GM23338 (cell line): ENCODE measurements around the gene MAPK12. TPM values are rescaled to one million over a fixed set of nuclear protein-coding genes. Genes with fewer than 3 reads are reported as not detected.

Experiments
- CREB1 ChIP-seq: fragments of 250-450 bp; sonication (Bioruptor Pico); IDR thresholded peaks from 2 replicates; pipeline ENCODE4 v1.5.0; 2020; ENCODE audit warnings: low read depth, mild to moderate bottlenecking, moderate library complexity
- CTCF ChIP-seq, 2 experiments: fragments of 200-600 bp in 1 of 2; sonication (generic) in 1 of 2; conservative IDR thresholded peaks; 2 replicates each; pipeline versions ENCODE4 v1.5.1 to v1.6.1; 2016 to 2017; ENCODE audit warnings: antibody characterized with exemption in 2 of 2, low read depth in 2 of 2, mild to moderate bottlenecking in 2 of 2, moderate library complexity in 1 of 2
- NANOG ChIP-seq: IDR thresholded peaks from 2 replicates; pipeline ENCODE4 v1.6.1; 2016; ENCODE audit warnings: antibody characterized with exemption, borderline replicate concordance
- POLR2AphosphoS5 ChIP-seq: IDR thresholded peaks from 2 replicates; pipeline ENCODE4 v1.6.1; 2016; ENCODE audit warnings: antibody characterized with exemption, low read depth
- ZNF462 ChIP-seq: fragments of 250-450 bp; sonication (Bioruptor Pico); IDR thresholded peaks from 2 replicates; pipeline ENCODE4 v1.5.0; 2020; ENCODE audit warnings: mild to moderate bottlenecking, moderate library complexity
- polyA plus RNA-seq: library from polyadenylated mRNA; unstranded; fragments of >200 nt; fragmentation: Nextera tagmentation; extraction: Ambion mirVana; gene quantifications from 2 replicates; pipeline ENCODE4 v1.2.1, GENCODE V29; 2016
- total RNA-seq: library from RNA; depleted of rRNA; stranded (reverse); fragments of >200 nt; shearing (Covaris generic); gene quantifications from 2 replicates; pipeline ENCODE4 v1.2.3, GENCODE V29; 2014

MAPK12 gene
- total and polyA plus RNA-seq, 2 experiments from 2014 or later = 10.4 to 26.1 TPM

GRCh38 chr22:50218996-50219727 is 42.3 kb downstream of the MAPK12 start (continued):
- no peak for TF ChIP-seq ZNF462
- TF ChIP-seq CREB1 (CRISPR knock-in tag) = no peak
- TF ChIP-seq POLR2AphosphoS5 = no peak
- no peak for TF ChIP-seq NANOG
- TF ChIP-seq CTCF (conservative IDR thresholded peaks at IDR 0.05; ENCODE audit: low read depth in 2 of 2) = no peak
